ENCODE data around the gene ZNF726. TPM values are rescaled to one million over a fixed set of nuclear protein-coding genes. Genes with fewer than 3 reads are reported as not detected.
"Not testable (repeated sequence)": the region's sequence is repeated elsewhere in the genome, so short reads cannot be mapped to it uniquely, and the experiment has no call there.

The ZNF726 gene
- total RNA-seq, 1 donor from 2014 or later, result 0.37 TPM

GRCh38 chr19:23916991-23917390 is 2.3 kb downstream of the ZNF726 start:
- H3K36me3 Mint-ChIP-seq (ENCODE audit: low read depth), result peaks cover 6% of the 10 kb centered on the region
- H3K27me3 Mint-ChIP-seq (ENCODE audit: low read depth), result no peaks in the 10 kb centered on the region
- DNase-seq (ENCODE audit: low read depth, low spot score), result no peak
- peaks cover 11% of the 10 kb centered on the region for H3K9me3 Mint-ChIP-seq
- no peaks in the 10 kb centered on the region for H3K4me1 Mint-ChIP-seq
- TF ChIP-seq CTCF (conservative IDR thresholded peaks at IDR 0.05), result no peak
- no peak overlapping the region for H3K4me3 Mint-ChIP-seq
- no peak overlapping the region for H3K27ac Mint-ChIP-seq (ENCODE audit: unreplicated experiment)

DNA sequence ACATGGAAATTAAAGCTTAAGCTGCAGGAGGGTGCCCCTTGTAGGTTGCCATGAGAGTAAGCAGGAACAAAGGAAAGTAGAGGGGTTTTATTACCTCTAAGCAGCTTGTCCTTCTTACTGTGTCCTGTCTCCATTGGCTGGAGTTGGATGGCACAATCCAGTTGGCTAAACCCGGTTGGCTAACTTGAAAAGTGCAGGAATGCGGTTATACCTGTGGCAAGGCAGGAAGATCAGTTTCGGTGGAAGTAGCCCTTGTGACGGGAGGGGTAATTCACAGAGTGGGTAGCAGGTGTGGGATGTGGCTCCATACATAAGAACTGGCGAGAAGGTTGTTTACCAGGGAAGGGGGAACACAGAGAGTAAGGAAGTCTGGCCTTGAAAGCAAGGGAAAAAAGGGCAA is 3.2 kb downstream of the ZNF726 start:
- no peak for DNase-seq (ENCODE audit: low read depth, low spot score)
- H3K9me3 Mint-ChIP-seq, result peaks cover 10% of the 10 kb centered on the region
- H3K4me3 Mint-ChIP-seq, result no peak overlapping the region
- H3K4me1 Mint-ChIP-seq, result no peaks in the 10 kb centered on the region
- H3K27me3 Mint-ChIP-seq (ENCODE audit: low read depth), result no peaks in the 10 kb centered on the region
- H3K27ac Mint-ChIP-seq (ENCODE audit: unreplicated experiment), result no peak overlapping the region
- no peak for TF ChIP-seq CTCF (conservative IDR thresholded peaks at IDR 0.05)
- peaks cover 6% of the 10 kb centered on the region for H3K36me3 Mint-ChIP-seq (ENCODE audit: low read depth)

GRCh38 chr19:23925285-23925684 is 10.6 kb downstream of the ZNF726 start:
- Mint-ChIP-seq H3K4me1 (no peaks in the 10 kb centered on the region), H3K9me3 (peaks cover 2% of the 10 kb centered on the region), H3K36me3 (ENCODE audit: low read depth) (no peaks in the 10 kb centered on the region), H3K4me3 (no peak overlapping the region), H3K27ac (ENCODE audit: unreplicated experiment) (no peak overlapping the region), H3K27me3 (ENCODE audit: low read depth) (no peaks in the 10 kb centered on the region)
- DNase-seq (ENCODE audit: low read depth, low spot score), result no peak
- no peak for TF ChIP-seq CTCF (conservative IDR thresholded peaks at IDR 0.05)

DNA sequence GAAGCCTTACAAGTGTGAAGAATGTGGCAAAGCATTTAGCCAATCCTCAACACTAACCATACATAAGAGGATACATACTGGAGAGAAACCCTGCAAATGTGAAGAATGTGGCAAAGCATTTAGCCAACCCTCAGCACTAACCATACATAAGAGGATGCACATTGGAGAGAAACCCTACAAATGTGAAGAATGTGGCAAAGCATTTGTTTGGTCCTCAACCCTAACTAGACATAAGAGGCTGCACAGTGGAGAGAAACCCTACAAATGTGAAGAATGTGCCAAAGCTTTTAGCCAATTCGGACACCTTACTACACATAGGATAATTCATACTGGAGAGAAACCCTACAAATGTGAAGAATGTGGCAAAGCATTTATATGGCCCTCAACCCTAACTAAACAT is 18.2 kb downstream of the ZNF726 start:
- H3K27me3 Mint-ChIP-seq (ENCODE audit: low read depth), result no peaks in the 10 kb centered on the region
- H3K27ac Mint-ChIP-seq (ENCODE audit: unreplicated experiment), result no peak overlapping the region
- no peak for DNase-seq (ENCODE audit: low read depth, low spot score)
- peaks cover 17% of the 10 kb centered on the region for H3K9me3 Mint-ChIP-seq
- TF ChIP-seq CTCF (conservative IDR thresholded peaks at IDR 0.05), result no peak
- no peaks in the 10 kb centered on the region for H3K4me1 Mint-ChIP-seq
- H3K36me3 Mint-ChIP-seq (ENCODE audit: low read depth), result peaks cover 10% of the 10 kb centered on the region
- no peak overlapping the region for H3K4me3 Mint-ChIP-seq

- H3K27me3 Mint-ChIP-seq (ENCODE audit: low read depth); H3K4me1 Mint-ChIP-seq; H3K36me3 Mint-ChIP-seq (ENCODE audit: low read depth); H3K4me3 Mint-ChIP-seq; DNase-seq (ENCODE audit: low read depth, low spot score); H3K27ac Mint-ChIP-seq (ENCODE audit: unreplicated experiment): not testable (repeated sequence)
- peaks cover 29% of the 10 kb centered on the region for H3K9me3 Mint-ChIP-seq
Measured at GRCh38 chr19:23937031-23937430, 22.3 kb downstream of the ZNF726 start.

DNA sequence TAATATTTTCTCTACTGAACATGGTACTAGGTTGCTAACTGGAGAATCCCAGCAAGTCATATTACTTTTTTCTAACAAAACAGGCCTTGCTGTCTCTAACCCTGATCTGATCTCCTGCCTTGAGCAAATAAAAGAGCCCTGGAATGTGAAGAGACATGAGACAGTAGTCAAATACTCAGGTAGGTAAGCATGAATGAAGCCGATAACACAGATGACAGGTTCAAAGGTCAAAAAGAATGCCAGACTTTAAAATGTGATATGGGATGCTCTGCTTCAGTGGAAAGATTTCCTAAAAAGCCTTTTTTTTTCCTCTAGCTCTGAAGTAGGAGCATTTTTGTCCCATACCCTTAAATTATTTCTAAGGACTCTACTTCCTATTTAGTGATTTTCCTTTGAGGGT is 28.7 kb downstream of the ZNF726 start:
- TF ChIP-seq CTCF (conservative IDR thresholded peaks at IDR 0.05), result no peak
- no peak for DNase-seq (ENCODE audit: low read depth, low spot score)
- peaks cover 6% of the 10 kb centered on the region for H3K36me3 Mint-ChIP-seq (ENCODE audit: low read depth)
- H3K4me3 Mint-ChIP-seq, result no peak overlapping the region
- no peaks in the 10 kb centered on the region for H3K4me1 Mint-ChIP-seq
- H3K27me3 Mint-ChIP-seq (ENCODE audit: low read depth), result no peaks in the 10 kb centered on the region
- peaks cover 18% of the 10 kb centered on the region for H3K9me3 Mint-ChIP-seq
- no peak overlapping the region for H3K27ac Mint-ChIP-seq (ENCODE audit: unreplicated experiment)
